Naive thymus-derived CD4-positive, alpha-beta T cell (primary cell): ENCODE data around the gene BMPR1B. TPM values are rescaled to one million over a fixed set of nuclear protein-coding genes. Genes with fewer than 3 reads are reported as not detected.

Experiments used
- ATAC-seq: fragments of 150-1000 bp; cut with Tn5 transposase; 2 replicates; pipeline ENCODE4 v1.10.0; 2021; ENCODE audit warnings: mild to moderate bottlenecking, moderate library complexity
- CTCF ChIA-PET: fragments of 350-600 bp; sonication (Branson Sonifier 250); formaldehyde crosslinking; loops from one replicate; lab custom pipeline; 2021; ENCODE audit warnings: antibody characterized with exemption; lab: Charles Lee
- POLR2A ChIA-PET: fragments of 350-600 bp; sonication (Branson Sonifier 250); formaldehyde crosslinking; loops from one replicate; lab custom pipeline; 2021; ENCODE audit warnings: antibody characterized with exemption, inconsistent platforms; lab: Charles Lee
- DNase-seq, 9 donors: peaks; one replicate each; pipeline versions ENCODE4 v3.0.0 to v3.0.0-alpha.2; 2020 to 2022; ENCODE audit warnings: mixed read lengths in 1 of 9
- H3K27ac ChIP-seq: one replicate; pipeline ENCODE4 v1.7.0; 2013; ENCODE audit warnings: mild to moderate bottlenecking, low read depth, low read length, moderate library complexity
- H3K27me3 ChIP-seq, 2 donors: one replicate each; pipeline ENCODE4 v1.7.0; 2013; ENCODE audit warnings: low read length in 2 of 2, mild to moderate bottlenecking in 2 of 2, moderate library complexity in 2 of 2; ENCODE audit not compliant: control insufficient read depth in 2 of 2, insufficient read depth in 2 of 2
- H3K36me3 ChIP-seq, 3 experiments: 1 replicate in 2 of 3; 2 replicates in 1 of 3; pipeline ENCODE4 v1.7.0; 2013; ENCODE audit warnings: low read length in 3 of 3, mild to moderate bottlenecking in 3 of 3, moderate library complexity in 1 of 3; ENCODE audit not compliant: insufficient read depth in 3 of 3, control insufficient read depth in 2 of 3
- H3K4me1 ChIP-seq, 2 donors: one replicate each; pipeline ENCODE4 v1.7.0; 2013; ENCODE audit warnings: low read length in 2 of 2, mild to moderate bottlenecking in 2 of 2, moderate library complexity in 1 of 2; ENCODE audit not compliant: control insufficient read depth in 2 of 2, insufficient read depth in 2 of 2
- H3K4me3 ChIP-seq: 2 replicates; pipeline ENCODE4 v1.7.0; 2013; ENCODE audit warnings: mild to moderate bottlenecking, low read length
- H3K9me3 ChIP-seq, 3 experiments: 1 replicate in 2 of 3; 2 replicates in 1 of 3; pipeline ENCODE4 v1.7.0; 2013; ENCODE audit warnings: low read length in 3 of 3; ENCODE audit not compliant: control insufficient read depth in 2 of 3
- H3K27ac Mint-ChIP-seq, 9 donors: one replicate each; pipeline ENCODE4 v1.8.0; 2020 to 2022; ENCODE audit warnings: mixed read lengths in 9 of 9, mild to moderate bottlenecking in 8 of 9, moderate library complexity in 5 of 9, inconsistent platforms in 2 of 9
- H3K27me3 Mint-ChIP-seq, 5 donors: one replicate each; pipeline ENCODE4 v1.8.0; 2021 to 2022; ENCODE audit warnings: mixed read lengths in 5 of 5, mild to moderate bottlenecking in 1 of 5
- H3K36me3 Mint-ChIP-seq, 5 donors: one replicate each; pipeline ENCODE4 v1.8.0; 2020 to 2022; ENCODE audit warnings: mixed read lengths in 5 of 5, mild to moderate bottlenecking in 3 of 5, inconsistent platforms in 1 of 5
- H3K4me1 Mint-ChIP-seq, 7 donors: one replicate each; pipeline ENCODE4 v1.8.0; 2020 to 2022; ENCODE audit warnings: mixed read lengths in 7 of 7, mild to moderate bottlenecking in 3 of 7, inconsistent platforms in 1 of 7
- H3K4me3 Mint-ChIP-seq, 10 donors: one replicate each; pipeline ENCODE4 v1.8.0; 2020 to 2022; ENCODE audit warnings: mild to moderate bottlenecking in 10 of 10, mixed read lengths in 10 of 10, moderate library complexity in 6 of 10, inconsistent platforms in 2 of 10
- H3K9me3 Mint-ChIP-seq, 11 donors: one replicate each; pipeline ENCODE4 v1.8.0; 2020 to 2022; ENCODE audit warnings: mixed read lengths in 11 of 11, mild to moderate bottlenecking in 4 of 11, inconsistent platforms in 1 of 11, moderate library complexity in 1 of 11
- intact Hi-C, 2 donors: fragments of 100-400 bp; cut with micrococcal nuclease; formaldehyde crosslinking; loops; one replicate each; pipeline ENCODE4 v1.15.1; 2023
- polyA plus RNA-seq, 2 donors: library from polyadenylated mRNA; unstranded; fragments of 300-500 nt; fragmentation: Illumina TruSeq; gene quantifications; one replicate each; pipeline ENCODE4 v1.2.3, GENCODE V29; 2021
- total RNA-seq, 6 experiments: library from RNA in 5 of 6; stranded (reverse) in 5 of 6; gene quantifications; 1 replicate in 5 of 6; 2 replicates in 1 of 6; pipeline ENCODE4 v1.2.3 and lab custom pipeline; 2021 to 2026

The BMPR1B gene
- total and polyA plus RNA-seq, 7 experiments from 2014 or later = 0.07 to 0.14 (median 0.11) TPM; not detected in 3

DNA sequence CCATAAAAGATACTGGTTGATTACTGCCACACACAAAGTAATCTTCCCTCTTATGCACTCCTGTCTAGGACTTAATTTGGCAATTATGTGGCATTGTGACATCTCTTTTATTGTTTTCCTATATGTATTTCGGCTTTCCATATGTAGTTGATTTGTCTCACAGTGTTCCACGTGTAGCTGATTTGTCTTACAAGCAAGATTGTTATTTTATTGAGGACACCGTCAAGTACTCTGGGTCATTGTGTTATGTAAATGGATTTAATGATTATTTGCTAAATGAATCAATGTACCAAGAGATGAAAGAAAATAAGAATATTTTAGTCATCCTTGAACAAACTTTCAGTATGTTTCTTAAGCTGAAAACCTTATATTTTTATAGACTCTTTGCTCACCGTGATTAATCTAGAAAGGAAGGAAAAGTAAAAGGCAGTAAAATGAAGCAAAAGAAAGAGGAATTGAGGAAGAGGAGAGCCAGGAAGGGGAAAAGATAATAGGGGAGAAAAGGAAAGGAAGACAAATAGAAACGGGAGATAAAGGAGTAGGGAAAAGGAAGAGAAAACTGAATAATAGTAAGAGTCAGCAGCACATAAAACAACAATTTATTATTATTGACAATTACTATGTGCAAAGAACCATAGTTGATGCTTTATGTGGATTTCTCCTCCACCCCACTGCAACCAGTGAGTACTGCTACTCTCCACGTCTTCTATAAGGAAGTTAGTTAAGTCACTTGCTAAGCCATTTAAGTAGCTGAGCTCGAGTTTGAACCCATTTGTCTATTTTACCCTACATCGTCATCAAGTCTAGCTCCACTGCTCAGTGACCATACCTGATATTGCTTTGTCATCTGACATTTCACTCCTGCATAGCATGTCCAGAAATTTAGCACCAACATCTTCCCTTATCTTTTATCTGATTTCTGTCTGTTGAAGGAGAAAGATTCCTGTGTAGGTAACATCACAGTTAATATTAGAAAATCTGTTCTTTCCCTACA, 336.5 kb downstream of the BMPR1B start:
- ChIA-PET POLR2A (no interaction called here), CTCF (interaction anchor here (1.0 to 1.2 kb wide), 2 partner anchors 472 to 474 kb away, joined by 3 read pairs; no protein-coding TSS in a partner anchor)
- Mint-ChIP-seq H3K4me1 (peaks cover 0 to 18% (median 8%) of the 10 kb centered on the region in 7 donors), H3K36me3 (no peaks in the 10 kb centered on the region), H3K27ac (no peak overlapping the region), H3K27me3 (peaks cover 0 to 19% (median 0%) of the 10 kb centered on the region in 5 donors), H3K9me3 (no peaks in the 10 kb centered on the region), H3K4me3 (no peak overlapping the region)
- intact Hi-C loops = loop anchor here in 1 of 2 donors (5.0 kb wide), 1 partner anchor 687 kb away; no protein-coding TSS in a partner anchor
- H3K27me3 ChIP-seq = no peaks in the 10 kb centered on the region
- H3K4me3 ChIP-seq = no peak overlapping the region
- no peaks in the 10 kb centered on the region for H3K9me3 ChIP-seq
- DNase-seq (no peak), ATAC-seq (no peak)
- H3K36me3 ChIP-seq = no peaks in the 10 kb centered on the region
- H3K4me1 ChIP-seq = no peaks in the 10 kb centered on the region
- no peak overlapping the region for H3K27ac ChIP-seq

DNA sequence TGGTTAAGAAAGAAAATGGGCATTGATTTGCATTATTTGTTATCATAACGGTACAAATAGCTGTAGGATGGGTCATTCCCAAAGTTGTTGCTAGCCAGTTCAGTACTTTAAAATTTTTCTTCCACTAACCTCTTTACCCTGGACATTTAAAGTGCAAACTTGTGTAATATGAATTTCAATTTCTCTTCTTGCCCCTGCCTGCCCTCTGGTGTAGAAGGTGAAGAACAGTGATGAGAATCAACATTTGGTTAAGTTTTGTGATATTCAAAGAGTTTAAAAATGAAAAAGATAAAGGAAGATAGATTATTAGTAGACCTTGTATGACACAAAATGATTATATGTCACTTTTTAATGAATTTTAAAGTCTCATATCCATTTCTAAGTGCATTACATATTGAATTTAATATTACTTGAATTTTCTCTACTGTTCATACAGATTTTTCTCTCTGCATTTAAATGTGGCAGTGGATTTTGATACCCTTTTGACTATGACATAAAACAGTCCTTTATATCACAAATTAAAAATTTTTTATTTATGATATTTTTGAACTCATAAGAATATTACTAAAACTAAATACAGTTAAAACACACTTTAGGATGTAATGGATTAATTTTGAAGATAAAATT, 337.7 kb downstream of the BMPR1B start:
- Mint-ChIP-seq H3K9me3 (no peaks in the 10 kb centered on the region), H3K4me3 (no peak overlapping the region), H3K27me3 (peaks cover 0 to 19% (median 0%) of the 10 kb centered on the region in 5 donors), H3K36me3 (no peaks in the 10 kb centered on the region), H3K4me1 (peaks cover 0 to 18% (median 8%) of the 10 kb centered on the region in 7 donors), H3K27ac (no peak overlapping the region)
- intact Hi-C loops = loop anchor here (1.0 kb wide), 2 partner anchors 370 to 474 kb away; no protein-coding TSS in a partner anchor
- CTCF ChIA-PET = interaction anchor here (1.2 kb wide), 1 partner anchor 474 kb away, joined by 3 read pairs; no protein-coding TSS in a partner anchor
- POLR2A ChIA-PET = no interaction called here
- Histone ChIP-seq H3K27me3 (no peaks in the 10 kb centered on the region), H3K27ac (no peak overlapping the region), H3K9me3 (no peaks in the 10 kb centered on the region), H3K4me1 (no peaks in the 10 kb centered on the region), H3K36me3 (no peaks in the 10 kb centered on the region), H3K4me3 (no peak overlapping the region)
- DNase-seq (peak in 2 of 9 donors; percentile 17 to 29), ATAC-seq (no peak)

DNA sequence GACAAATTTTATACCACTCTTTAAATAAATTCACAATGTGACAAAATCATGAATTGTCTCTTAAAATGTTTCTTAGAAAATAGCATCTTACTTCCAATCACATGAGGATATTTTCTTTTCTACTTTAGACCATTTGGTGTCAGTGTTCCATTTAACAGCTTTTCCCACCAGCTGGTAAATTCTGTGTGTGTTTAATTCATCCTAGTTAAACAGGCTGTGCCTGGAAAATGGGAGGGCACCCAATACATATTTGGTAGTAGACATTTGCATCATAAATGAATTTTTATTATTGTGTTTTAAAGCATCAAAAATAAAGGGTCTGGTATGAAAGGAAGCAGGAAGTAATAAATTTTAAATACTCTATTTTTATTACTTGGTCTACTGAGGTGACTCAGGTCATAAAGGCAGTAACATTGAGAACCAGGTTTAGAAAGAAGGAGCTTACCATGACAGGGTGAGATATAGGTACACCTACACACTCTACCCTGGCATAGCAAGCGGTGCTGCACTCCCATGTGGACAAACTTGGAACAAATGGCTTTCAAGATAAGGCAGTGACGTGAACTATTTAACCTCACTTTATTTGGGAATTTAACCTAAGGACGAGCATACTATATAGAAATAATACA, 344.5 kb downstream of the BMPR1B start:
- H3K36me3 Mint-ChIP-seq = no peaks in the 10 kb centered on the region
- H3K4me3 ChIP-seq = no peak overlapping the region
- CTCF ChIA-PET = interaction anchor here (0.5 kb wide), 1 partner anchor 482 kb away, joined by 3 read pairs; no protein-coding TSS in a partner anchor
- H3K36me3 ChIP-seq = no peaks in the 10 kb centered on the region
- POLR2A ChIA-PET = no interaction called here
- no peaks in the 10 kb centered on the region for H3K4me1 Mint-ChIP-seq
- H3K4me1 ChIP-seq = no peaks in the 10 kb centered on the region
- intact Hi-C loops = no loop called here
- H3K27me3 Mint-ChIP-seq = peaks cover 0 to 12% (median 3%) of the 10 kb centered on the region in 5 donors
- H3K27ac ChIP-seq = no peak overlapping the region
- no peaks in the 10 kb centered on the region for H3K9me3 Mint-ChIP-seq
- no peaks in the 10 kb centered on the region for H3K9me3 ChIP-seq
- H3K27ac Mint-ChIP-seq = no peak overlapping the region
- DNase-seq (no peak), ATAC-seq (no peak)
- no peaks in the 10 kb centered on the region for H3K27me3 ChIP-seq
- H3K4me3 Mint-ChIP-seq = no peak overlapping the region

DNA sequence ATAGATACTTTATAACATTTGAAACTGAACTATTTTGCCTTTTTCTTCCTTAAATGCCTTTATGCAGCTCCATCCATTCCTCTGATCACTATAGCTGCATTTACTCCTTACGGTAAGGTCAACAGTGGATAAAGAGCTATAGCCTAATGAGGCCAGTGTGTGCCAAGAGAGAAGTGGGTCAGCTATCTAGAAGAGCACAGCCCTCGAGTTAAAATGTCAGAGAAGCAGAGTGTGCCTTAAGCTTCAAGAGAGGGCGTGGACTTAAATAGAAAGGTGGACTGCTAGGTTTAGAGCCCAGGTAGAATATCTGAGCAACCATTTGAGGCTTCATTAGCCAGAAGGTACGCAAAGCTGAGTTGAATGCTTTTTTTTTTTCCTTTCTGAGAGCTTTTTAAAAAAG, 347.4 kb downstream of the BMPR1B start:
- Mint-ChIP-seq H3K4me3 (no peak overlapping the region), H3K4me1 (no peaks in the 10 kb centered on the region), H3K27ac (no peak overlapping the region), H3K9me3 (no peaks in the 10 kb centered on the region), H3K36me3 (no peaks in the 10 kb centered on the region), H3K27me3 (peaks cover 0 to 12% (median 3%) of the 10 kb centered on the region in 5 donors)
- Histone ChIP-seq H3K4me3 (no peak overlapping the region), H3K36me3 (no peaks in the 10 kb centered on the region), H3K27ac (no peak overlapping the region), H3K9me3 (no peaks in the 10 kb centered on the region), H3K27me3 (no peaks in the 10 kb centered on the region), H3K4me1 (no peaks in the 10 kb centered on the region)
- no peak for DNase-seq
- no peak for ATAC-seq
- ChIA-PET POLR2A (interaction anchor here (0.6 kb wide), 1 partner anchor 223 kb away, joined by 5 read pairs; no protein-coding TSS in a partner anchor), CTCF (interaction anchor here (1.0 kb wide), 1 partner anchor 19 kb away, joined by 4 read pairs; no protein-coding TSS in a partner anchor)
- intact Hi-C loops = no loop called here

DNA sequence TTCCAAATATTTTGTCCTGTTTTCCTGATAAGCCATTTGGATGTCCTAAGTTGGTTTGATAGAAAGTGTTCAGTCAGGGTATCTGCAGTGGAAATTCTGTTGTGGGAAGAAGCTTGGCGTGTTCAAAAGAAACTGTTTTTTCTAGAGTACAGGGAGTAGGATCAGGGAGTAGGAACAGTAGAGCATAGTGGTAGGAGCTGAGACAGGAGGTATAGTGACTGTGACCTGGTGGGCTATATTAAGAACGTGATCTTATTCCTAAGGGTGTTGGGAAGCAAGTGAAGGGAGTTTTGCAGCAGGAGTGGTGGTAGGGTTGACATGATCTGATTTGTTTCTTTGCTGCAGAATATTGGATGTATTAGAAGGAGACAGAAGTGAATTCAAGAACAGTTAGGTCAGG, 348.2 kb downstream of the BMPR1B start:
- POLR2A ChIA-PET = no interaction called here
- CTCF ChIA-PET = no interaction called here

DNA sequence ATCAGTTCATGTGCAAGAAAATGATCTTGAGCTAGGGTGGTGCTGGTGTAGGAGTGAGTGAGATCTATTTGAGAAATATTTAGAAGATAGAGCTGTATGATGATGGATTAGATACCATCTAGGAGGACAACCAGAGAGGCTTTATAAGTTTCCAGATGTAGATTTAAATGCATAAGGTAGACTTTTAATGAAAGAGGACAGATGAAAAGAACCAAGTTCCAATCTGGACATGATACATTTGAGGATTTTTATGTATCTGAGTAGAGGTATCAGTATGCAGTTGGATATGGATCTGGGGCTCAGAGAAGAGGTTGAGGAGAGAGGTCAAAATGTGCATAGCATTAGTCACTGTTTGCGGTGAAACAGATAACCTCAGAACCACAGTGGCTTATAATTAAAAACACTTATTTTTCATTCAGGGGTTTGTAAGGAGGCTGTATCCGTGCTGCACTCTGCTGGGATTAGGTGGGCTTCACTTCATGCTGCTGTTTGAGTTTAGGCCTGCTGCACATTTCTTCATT, 348.7 kb downstream of the BMPR1B start:
- Histone ChIP-seq H3K4me1 (no peaks in the 10 kb centered on the region), H3K9me3 (no peaks in the 10 kb centered on the region), H3K36me3 (no peaks in the 10 kb centered on the region), H3K27me3 (no peaks in the 10 kb centered on the region), H3K27ac (no peak overlapping the region), H3K4me3 (no peak overlapping the region)
- no peaks in the 10 kb centered on the region for H3K9me3 Mint-ChIP-seq
- H3K36me3 Mint-ChIP-seq = no peaks in the 10 kb centered on the region
- no peak overlapping the region for H3K27ac Mint-ChIP-seq
- no peak overlapping the region for H3K4me3 Mint-ChIP-seq
- DNase-seq (no peak), ATAC-seq (no peak)
- no peaks in the 10 kb centered on the region for H3K4me1 Mint-ChIP-seq
- peaks cover 0 to 12% (median 5%) of the 10 kb centered on the region in 5 donors for H3K27me3 Mint-ChIP-seq
- ChIA-PET CTCF (no interaction called here), POLR2A (no interaction called here)
- intact Hi-C loops = no loop called here

More for the DNA sequence above, 348.2 kb downstream of the BMPR1B start:
- Mint-ChIP-seq H3K27me3 (peaks cover 0 to 12% (median 3%) of the 10 kb centered on the region in 5 donors), H3K9me3 (no peaks in the 10 kb centered on the region), H3K27ac (no peak overlapping the region), H3K4me3 (no peak overlapping the region), H3K4me1 (no peaks in the 10 kb centered on the region), H3K36me3 (no peaks in the 10 kb centered on the region)
- ATAC-seq (no peak), DNase-seq (no peak)
- intact Hi-C loops = no loop called here
- H3K27ac ChIP-seq = no peak overlapping the region
- no peaks in the 10 kb centered on the region for H3K27me3 ChIP-seq
- H3K4me1 ChIP-seq = no peaks in the 10 kb centered on the region
- no peaks in the 10 kb centered on the region for H3K36me3 ChIP-seq
- no peak overlapping the region for H3K4me3 ChIP-seq
- no peaks in the 10 kb centered on the region for H3K9me3 ChIP-seq
